GM19395 (cell line): ENCODE results near the gene DENND1A.
"Not testable (repeated sequence)": the region's sequence is repeated elsewhere in the genome, so short reads cannot be mapped to it uniquely, and the experiment has no call there.

Experiments used
- ATAC-seq: cut with Tn5 transposase; IDR thresholded peaks from one replicate; pipeline ENCODE4 v1.9.1; 2021; ENCODE audit warnings: mild to moderate bottlenecking, moderate library complexity; ENCODE audit not compliant: unreplicated experiment

The DENND1A gene

GRCh38 chr9:123925161-123925560, 4.8 kb downstream of the DENND1A start:
- no peak for ATAC-seq

GRCh38 chr9:123924727-123925126, 5.2 kb downstream of the DENND1A start:
- no peak for ATAC-seq

- ATAC-seq, result no peak
These were observed 6.0 kb downstream of the DENND1A start for GRCh38 chr9:123923884-123924283.

GRCh38 chr9:123923377-123923776, 6.5 kb downstream of the DENND1A start:
- ATAC-seq, result no peak

- ATAC-seq, result no peak
These were observed 7.0 kb downstream of the DENND1A start for GRCh38 chr9:123922911-123923310.

- ATAC-seq, result no peak
These were observed 7.5 kb downstream of the DENND1A start for GRCh38 chr9:123922431-123922830.

GRCh38 chr9:123914517-123915196, 15.3 kb downstream of the DENND1A start:
- no peak for ATAC-seq

- ATAC-seq, result no peak
These were observed 17.6 kb downstream of the DENND1A start for GRCh38 chr9:123912167-123912897.

- ATAC-seq, result no peak
These were observed 18.9 kb downstream of the DENND1A start for GRCh38 chr9:123911024-123911423.

GRCh38 chr9:123909192-123909591, 20.7 kb downstream of the DENND1A start:
- not testable (repeated sequence) for ATAC-seq

- not testable (repeated sequence) for ATAC-seq
These were observed 26.4 kb downstream of the DENND1A start for GRCh38 chr9:123903550-123903949.

GRCh38 chr9:123894822-123895221, 35.1 kb downstream of the DENND1A start:
- no peak for ATAC-seq

- ATAC-seq, result no peak
These were observed 36.0 kb downstream of the DENND1A start for GRCh38 chr9:123893831-123894460.

- no peak for ATAC-seq
These were observed 36.8 kb downstream of the DENND1A start for GRCh38 chr9:123893115-123893514.

- ATAC-seq, result no peak
These were observed 42.1 kb downstream of the DENND1A start for GRCh38 chr9:123887837-123888236.

GRCh38 chr9:123885834-123886233, 44.1 kb downstream of the DENND1A start:
- not testable (repeated sequence) for ATAC-seq

GRCh38 chr9:123883634-123884033, 46.3 kb downstream of the DENND1A start:
- ATAC-seq, result no peak

GRCh38 chr9:123881604-123882003, 48.3 kb downstream of the DENND1A start:
- no peak for ATAC-seq

GRCh38 chr9:123880420-123880819, 49.5 kb downstream of the DENND1A start:
- no peak for ATAC-seq

- ATAC-seq, result no peak
These were observed 53.2 kb downstream of the DENND1A start for GRCh38 chr9:123876750-123877149.

GRCh38 chr9:123872710-123873109, 57.2 kb downstream of the DENND1A start:
- no peak for ATAC-seq

- ATAC-seq, result no peak
These were observed 58.1 kb downstream of the DENND1A start for GRCh38 chr9:123871781-123872180.
